GM18868 (cell line): ENCODE results near the gene HOXA9.

Source experiments
- ATAC-seq: cut with Tn5 transposase; IDR thresholded peaks from one replicate; pipeline ENCODE4 v1.9.1; 2021; ENCODE audit warnings: mild to moderate bottlenecking, moderate library complexity; ENCODE audit not compliant: unreplicated experiment

HOXA9 gene

GRCh38 chr7:27130540-27131389, 34.6 kb downstream of the HOXA9 start, which contains the start of gene HOXA4:
Gene HOXA4 (minus strand): TSS chr7:27130757. CDS start chr7:27130733, 24 bp downstream.
- no peak for ATAC-seq

- no peak for ATAC-seq
These were observed 35.4 kb downstream of the HOXA9 start for GRCh38 chr7:27129729-27130539.

- ATAC-seq, result no peak
These were observed 36.3 kb downstream of the HOXA9 start for GRCh38 chr7:27128776-27129728.

- no peak for ATAC-seq
These were observed 37.3 kb downstream of the HOXA9 start for GRCh38 chr7:27128034-27128433.

- no peak for ATAC-seq
These were observed 38.6 kb downstream of the HOXA9 start for GRCh38 chr7:27126596-27127327.

- no peak for ATAC-seq
These were observed 39.3 kb downstream of the HOXA9 start for GRCh38 chr7:27125986-27126394.

- ATAC-seq, result no peak
These were observed 40.2 kb downstream of the HOXA9 start for GRCh38 chr7:27124902-27125689.

GRCh38 chr7:27124096-27124901, 41.0 kb downstream of the HOXA9 start:
- ATAC-seq, result no peak

GRCh38 chr7:27123477-27124053, 41.8 kb downstream of the HOXA9 start:
- no peak for ATAC-seq

GRCh38 chr7:27123007-27123476, 42.3 kb downstream of the HOXA9 start:
- no peak for ATAC-seq

GRCh38 chr7:27122077-27122910, 43.0 kb downstream of the HOXA9 start:
- ATAC-seq, result no peak

- ATAC-seq, result no peak
These were observed 43.7 kb downstream of the HOXA9 start for GRCh38 chr7:27121684-27122076.

- no peak for ATAC-seq
These were observed 45.9 kb downstream of the HOXA9 start for GRCh38 chr7:27119412-27119911.

GRCh38 chr7:27118580-27118979, 46.8 kb downstream of the HOXA9 start:
- ATAC-seq, result no peak

- ATAC-seq, result no peak
These were observed 47.3 kb downstream of the HOXA9 start for GRCh38 chr7:27117887-27118491.
